Breast epithelium (tissue), 4 donors: ENCODE measurements around the gene LGI4. TPM values are rescaled to one million over a fixed set of nuclear protein-coding genes. Genes with fewer than 3 reads are reported as not detected.

ENCODE experiments used
- DNase-seq, 2 donors: peaks; one replicate each; pipeline ENCODE4 v3.0.0-alpha.2; 2019; ENCODE audit warnings: low spot score in 2 of 2
- H3K27ac ChIP-seq, 2 donors: fragments of 200-600 bp; sonication (generic) in 1 of 2; one replicate each; pipeline ENCODE4 v1.5.1; 2016 to 2019; ENCODE audit warnings: mild to moderate bottlenecking in 1 of 2
- H3K27me3 ChIP-seq, 2 donors: fragments of 200-600 bp; sonication (generic) in 1 of 2; one replicate each; pipeline versions ENCODE4 v1.5.1 to v1.6.0; 2017 to 2019; ENCODE audit warnings: control low read depth in 1 of 2, mild to moderate bottlenecking in 1 of 2
- H3K36me3 ChIP-seq: fragments of 200-600 bp; one replicate; pipeline ENCODE4 v1.5.1; 2019
- H3K4me1 ChIP-seq, 2 donors: fragments of 200-600 bp; sonication (generic); one replicate each; pipeline ENCODE4 v1.5.1; 2016 to 2019; ENCODE audit warnings: control low read depth in 1 of 2
- H3K4me3 ChIP-seq, 3 donors: fragments of 200-600 bp; sonication (generic); 1 replicate in 2 of 3; 2 replicates in 1 of 3; pipeline ENCODE4 v1.5.1; 2016 to 2019; ENCODE audit warnings: mild to moderate bottlenecking in 3 of 3, moderate library complexity in 2 of 3
- H3K9me3 ChIP-seq, 2 donors: fragments of 200-600 bp; sonication (generic) in 1 of 2; one replicate each; pipeline ENCODE4 v1.5.1; 2016 to 2019; ENCODE audit warnings: control low read depth in 1 of 2
- CTCF ChIP-seq, 3 donors: fragments of 450-650 bp; IDR thresholded peaks; one replicate each; pipeline ENCODE4 v1.5.1; 2016 to 2017; ENCODE audit warnings: antibody characterized with exemption in 3 of 3, mild to moderate bottlenecking in 3 of 3, moderate library complexity in 3 of 3
- POLR2A ChIP-seq: fragments of 450-650 bp; IDR thresholded peaks from one replicate; pipeline ENCODE4 v1.6.1; 2016; ENCODE audit warnings: antibody characterized with exemption, mild to moderate bottlenecking, moderate library complexity
- POLR2AphosphoS5 ChIP-seq, 3 donors: sonication (generic); formaldehyde crosslinking; IDR thresholded peaks; one replicate each; pipeline ENCODE4 v1.6.1; 2017; ENCODE audit warnings: antibody characterized with exemption in 3 of 3
- intact Hi-C: fragments of 100-400 bp; cut with DNase I; formaldehyde crosslinking; loops from one replicate; pipeline ENCODE4 v1.15.1; 2023; ENCODE audit warnings: low total_unique reads
- total RNA-seq, 3 donors: library from RNA; depleted of rRNA; stranded (reverse); fragments of >200 nt; gene quantifications; one replicate each; pipeline ENCODE4 v1.1.0, GENCODE V29; 2016

The LGI4 gene
- total RNA-seq, 3 donors from 2014 or later = 4.3 to 37.8 (median 5.3) TPM

- Histone ChIP-seq H3K36me3 (no peaks in the 10 kb centered on the region), H3K4me1 (peaks cover 11 to 19% of the 10 kb centered on the region in 2 donors), H3K9me3 (no peaks in the 10 kb centered on the region), H3K27me3 (no peaks in the 10 kb centered on the region), H3K4me3 (no peak overlapping the region), H3K27ac (no peak overlapping the region)
- DNase-seq = no peak
- TF ChIP-seq POLR2AphosphoS5 (IDR thresholded peaks at IDR 0.05) (no peak), POLR2A (no peak), CTCF (IDR thresholded peaks at IDR 0.05) (no peak)
- intact Hi-C loops = no loop called here
Observed at GRCh38 chr19:35128398-35129057, 6.3 kb downstream of the LGI4 start.

GRCh38 chr19:35127871-35128270 is 7.0 kb downstream of the LGI4 start:
- Histone ChIP-seq H3K4me1 (peaks cover 13 to 24% of the 10 kb centered on the region in 2 donors), H3K4me3 (no peak overlapping the region), H3K9me3 (no peaks in the 10 kb centered on the region), H3K36me3 (no peaks in the 10 kb centered on the region), H3K27ac (peak overlapping the region in 1 of 2 donors; percentile 12), H3K27me3 (no peaks in the 10 kb centered on the region)
- no peak for TF ChIP-seq CTCF (IDR thresholded peaks at IDR 0.05)
- no peak for TF ChIP-seq POLR2AphosphoS5 (IDR thresholded peaks at IDR 0.05)
- no peak for TF ChIP-seq POLR2A
- intact Hi-C loops = no loop called here
- no peak for DNase-seq

- H3K27me3 ChIP-seq = no peaks in the 10 kb centered on the region
- H3K36me3 ChIP-seq = no peaks in the 10 kb centered on the region
- H3K9me3 ChIP-seq = no peaks in the 10 kb centered on the region
- peak overlapping the region in 2 of 3 donors; percentile 15 to 44 for H3K4me3 ChIP-seq
- no peak for DNase-seq
- H3K27ac ChIP-seq = peak overlapping the region; percentile 19 to 97
- intact Hi-C loops = no loop called here
- peaks cover 13 to 30% of the 10 kb centered on the region in 2 donors for H3K4me1 ChIP-seq
- TF ChIP-seq POLR2A (no peak), CTCF (IDR thresholded peaks at IDR 0.05) (no peak), POLR2AphosphoS5 (IDR thresholded peaks at IDR 0.05) (no peak)
Observed at GRCh38 chr19:35126624-35126959, 8.3 kb downstream of the LGI4 start.

GRCh38 chr19:35125749-35126623 is 8.9 kb downstream of the LGI4 start:
- no peaks in the 10 kb centered on the region for H3K36me3 ChIP-seq
- peak overlapping the region in 2 of 3 donors; percentile 15 to 44 for H3K4me3 ChIP-seq
- H3K27me3 ChIP-seq = no peaks in the 10 kb centered on the region
- no peaks in the 10 kb centered on the region for H3K9me3 ChIP-seq
- intact Hi-C loops = no loop called here
- TF ChIP-seq POLR2AphosphoS5 (IDR thresholded peaks at IDR 0.05) = no peak
- DNase-seq = no peak
- H3K27ac ChIP-seq = peak overlapping the region; percentile 86 to 97
- peaks cover 13 to 30% of the 10 kb centered on the region in 2 donors for H3K4me1 ChIP-seq

GRCh38 chr19:35125270-35125717 is 9.6 kb downstream of the LGI4 start:
- no peaks in the 10 kb centered on the region for H3K36me3 ChIP-seq
- H3K9me3 ChIP-seq = no peaks in the 10 kb centered on the region
- H3K27me3 ChIP-seq = no peaks in the 10 kb centered on the region
- intact Hi-C loops = no loop called here
- H3K27ac ChIP-seq = peak overlapping the region; percentile 86 to 97
- peak overlapping the region in 1 of 3 donors; percentile 75 for H3K4me3 ChIP-seq
- peaks cover 13 to 36% of the 10 kb centered on the region in 2 donors for H3K4me1 ChIP-seq
- TF ChIP-seq CTCF (IDR thresholded peaks at IDR 0.05) (no peak), POLR2AphosphoS5 (IDR thresholded peaks at IDR 0.05) (no peak), POLR2A (no peak)
- no peak for DNase-seq
